Astrocyte (in vitro differentiated cells and primary cell): ENCODE measurements around the gene FAM227B.

Experiments used
- EZH2 ChIP-seq: IDR thresholded peaks from 2 replicates; pipeline ENCODE4 v1.6.1; 2012; ENCODE audit warnings: mild to moderate bottlenecking, low read length, inconsistent platforms; ENCODE audit not compliant: insufficient read depth
- TF ChIP-seq, protein P1 (sequence below): IDR thresholded peaks from 2 replicates; pipeline ENCODE4 v1.5.1; 2011; ENCODE audit warnings: low read depth, mild to moderate bottlenecking, inconsistent platforms, low read length, moderate library complexity; ENCODE audit not compliant: insufficient read depth

DNA sequence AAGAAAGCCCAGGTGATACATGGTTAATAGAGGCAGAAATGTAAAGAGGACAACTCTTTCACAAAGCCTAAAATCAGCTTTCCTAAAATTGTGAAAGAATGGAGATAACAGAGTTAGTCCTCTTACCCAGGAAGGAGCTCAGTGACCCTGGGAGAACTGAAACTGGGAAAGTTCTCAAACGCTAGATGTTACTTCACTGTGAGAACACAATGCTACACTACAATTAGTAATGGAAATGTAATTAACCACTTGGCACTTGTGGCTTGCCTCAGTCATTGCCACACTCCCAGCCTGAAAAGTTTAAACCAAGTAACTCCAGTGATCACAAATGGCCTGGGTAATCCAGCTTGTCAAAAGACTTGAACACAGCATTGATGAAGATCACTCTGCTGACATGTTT, 300.3 kb downstream of the FAM227B start:
- TF ChIP-seq, protein P1, sequence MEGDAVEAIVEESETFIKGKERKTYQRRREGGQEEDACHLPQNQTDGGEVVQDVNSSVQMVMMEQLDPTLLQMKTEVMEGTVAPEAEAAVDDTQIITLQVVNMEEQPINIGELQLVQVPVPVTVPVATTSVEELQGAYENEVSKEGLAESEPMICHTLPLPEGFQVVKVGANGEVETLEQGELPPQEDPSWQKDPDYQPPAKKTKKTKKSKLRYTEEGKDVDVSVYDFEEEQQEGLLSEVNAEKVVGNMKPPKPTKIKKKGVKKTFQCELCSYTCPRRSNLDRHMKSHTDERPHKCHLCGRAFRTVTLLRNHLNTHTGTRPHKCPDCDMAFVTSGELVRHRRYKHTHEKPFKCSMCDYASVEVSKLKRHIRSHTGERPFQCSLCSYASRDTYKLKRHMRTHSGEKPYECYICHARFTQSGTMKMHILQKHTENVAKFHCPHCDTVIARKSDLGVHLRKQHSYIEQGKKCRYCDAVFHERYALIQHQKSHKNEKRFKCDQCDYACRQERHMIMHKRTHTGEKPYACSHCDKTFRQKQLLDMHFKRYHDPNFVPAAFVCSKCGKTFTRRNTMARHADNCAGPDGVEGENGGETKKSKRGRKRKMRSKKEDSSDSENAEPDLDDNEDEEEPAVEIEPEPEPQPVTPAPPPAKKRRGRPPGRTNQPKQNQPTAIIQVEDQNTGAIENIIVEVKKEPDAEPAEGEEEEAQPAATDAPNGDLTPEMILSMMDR = no peak
- no peak for TF ChIP-seq EZH2
